HEK293 (cell line): ENCODE results near the gene FAM76A.

Source experiments
- CTCF ChIA-PET: fragments of 350-600 bp; formaldehyde crosslinking; extraction: SDS; loops from one replicate; lab custom pipeline; 2021; ENCODE audit warnings: antibody characterized with exemption; lab: Yijun Ruan, JAX
- POLR2A ChIA-PET: fragments of 300-600 bp; formaldehyde crosslinking; extraction: SDS; loops from one replicate; lab custom pipeline; 2020; ENCODE audit warnings: antibody characterized with exemption, inconsistent platforms; lab: Yijun Ruan, JAX
- H3K27ac ChIP-seq: fragments of 200-500 bp; sonication (Bioruptor generic); 2 replicates; pipeline ENCODE4 v1.5.1; 2014; ENCODE audit warnings: low read depth, low read length, control low read depth, inconsistent platforms; ENCODE audit errors: extremely low read depth
- H3K36me3 ChIP-seq, 2 experiments: fragments of 200-500 bp in 1 of 2; sonication (Bioruptor generic) in 1 of 2; 1 replicate in 1 of 2; 2 replicates in 1 of 2; pipeline ENCODE4 v1.5.1; 2014 to 2017; ENCODE audit warnings: inconsistent platforms in 2 of 2, low read length in 2 of 2; ENCODE audit not compliant: control insufficient read depth in 2 of 2, insufficient read depth in 1 of 2
- H3K4me1 ChIP-seq: fragments of 200-500 bp; sonication (Bioruptor generic); 2 replicates; pipeline ENCODE4 v1.5.1; 2014; ENCODE audit warnings: mild to moderate bottlenecking, low read length, inconsistent platforms; ENCODE audit not compliant: control insufficient read depth, insufficient read depth
- H3K4me3 ChIP-seq: 2 replicates; pipeline ENCODE4 v1.5.1; 2011; ENCODE audit warnings: low read depth, mild to moderate bottlenecking, control low read depth, low read length, moderate library complexity
- H3K9me3 ChIP-seq: fragments of 200-500 bp; sonication (Bioruptor generic); 2 replicates; pipeline ENCODE4 v1.5.1; 2014; ENCODE audit warnings: low read depth, low read length, inconsistent platforms; ENCODE audit not compliant: control insufficient read depth, insufficient read depth
- EGR2 ChIP-seq: fragments of 450-650 bp; formaldehyde crosslinking; IDR thresholded peaks from 2 replicates; pipeline ENCODE4 v1.5.1; 2016; ENCODE audit warnings: low read depth, missing biosample characterization, missing genetic modification characterization
- GFI1B ChIP-seq: fragments of 450-650 bp; formaldehyde crosslinking; IDR thresholded peaks from 2 replicates; pipeline ENCODE4 v1.5.1; 2016; ENCODE audit warnings: missing biosample characterization, missing genetic modification characterization
- IKZF3 ChIP-seq: fragments of 450-650 bp; IDR thresholded peaks from 2 replicates; pipeline ENCODE4 v1.5.0; 2018; ENCODE audit warnings: missing biosample characterization, mild to moderate bottlenecking, missing genetic modification characterization, moderate library complexity
- PRDM1 ChIP-seq: fragments of 450-650 bp; formaldehyde crosslinking; IDR thresholded peaks from 2 replicates; pipeline ENCODE4; 2016; ENCODE audit warnings: missing biosample characterization, missing genetic modification characterization
- PRDM6 ChIP-seq: fragments of 450-650 bp; formaldehyde crosslinking; IDR thresholded peaks from 2 replicates; pipeline ENCODE4 v1.5.1; 2017; ENCODE audit warnings: missing biosample characterization, missing genetic modification characterization
- SALL2 ChIP-seq: fragments of 450-650 bp; formaldehyde crosslinking; IDR thresholded peaks from 2 replicates; pipeline ENCODE4 v1.5.0; 2017; ENCODE audit warnings: missing biosample characterization, mild to moderate bottlenecking, missing genetic modification characterization, borderline replicate concordance
- SCRT2 ChIP-seq: fragments of 450-650 bp; formaldehyde crosslinking; IDR thresholded peaks from 2 replicates; pipeline ENCODE4 v1.5.1; 2016; ENCODE audit warnings: missing biosample characterization, missing genetic modification characterization
- ZBTB17 ChIP-seq: fragments of 450-650 bp; formaldehyde crosslinking; IDR thresholded peaks from 2 replicates; pipeline ENCODE4 v1.5.1; 2016; ENCODE audit warnings: missing biosample characterization, missing genetic modification characterization
- ZNF140 ChIP-seq: fragments of 450-650 bp; formaldehyde crosslinking; IDR thresholded peaks from 2 replicates; pipeline ENCODE4 v1.5.1; 2016; ENCODE audit warnings: missing biosample characterization, missing genetic modification characterization
- ZNF146 ChIP-seq: fragments of 450-650 bp; formaldehyde crosslinking; IDR thresholded peaks from 2 replicates; pipeline ENCODE4 v1.5.1; 2016; ENCODE audit warnings: missing biosample characterization, missing genetic modification characterization
- ZNF2 ChIP-seq: fragments of 450-650 bp; formaldehyde crosslinking; IDR thresholded peaks from 2 replicates; pipeline ENCODE4 v1.5.1; 2016; ENCODE audit warnings: missing biosample characterization, missing genetic modification characterization
- ZNF274 ChIP-seq, 2 experiments: fragments of 200-500 bp in 1 of 2; fragments of 450-650 bp in 1 of 2; sonication (Bioruptor generic) in 1 of 2; formaldehyde crosslinking in 1 of 2; IDR thresholded peaks; 2 replicates each; pipeline versions ENCODE4 v1.5.1 to v1.6.1; 2014 to 2016; ENCODE audit warnings: borderline replicate concordance in 1 of 2, inconsistent platforms in 1 of 2, low read length in 1 of 2, missing biosample characterization in 1 of 2, missing genetic modification characterization in 1 of 2
- ZNF292 ChIP-seq: fragments of 450-650 bp; formaldehyde crosslinking; IDR thresholded peaks from 2 replicates; pipeline ENCODE4 v1.5.1; 2016; ENCODE audit warnings: low read depth, missing biosample characterization, missing genetic modification characterization, borderline replicate concordance
- ZNF324 ChIP-seq: fragments of 450-650 bp; formaldehyde crosslinking; IDR thresholded peaks from 2 replicates; pipeline ENCODE4 v1.5.1; 2016; ENCODE audit warnings: missing biosample characterization, missing genetic modification characterization
- ZNF416 ChIP-seq: fragments of 450-650 bp; formaldehyde crosslinking; IDR thresholded peaks from 2 replicates; pipeline ENCODE4 v1.5.1; 2016; ENCODE audit warnings: missing biosample characterization, missing genetic modification characterization
- ZNF426 ChIP-seq: fragments of 450-650 bp; formaldehyde crosslinking; IDR thresholded peaks from 2 replicates; pipeline ENCODE4 v1.5.1; 2017; ENCODE audit warnings: missing biosample characterization, missing genetic modification characterization, mild to moderate bottlenecking, inconsistent platforms, moderate library complexity
- ZNF518A ChIP-seq: fragments of 450-650 bp; formaldehyde crosslinking; conservative IDR thresholded peaks from 2 replicates; pipeline ENCODE4 v1.5.1; 2016; ENCODE audit warnings: low read depth, missing biosample characterization, missing genetic modification characterization
- ZNF558 ChIP-seq: fragments of 450-650 bp; formaldehyde crosslinking; IDR thresholded peaks from 2 replicates; pipeline ENCODE4 v1.5.1; 2016; ENCODE audit warnings: missing biosample characterization, missing genetic modification characterization
- ZNF580 ChIP-seq: fragments of 450-650 bp; formaldehyde crosslinking; IDR thresholded peaks from 2 replicates; pipeline ENCODE4 v1.5.1; 2016; ENCODE audit warnings: missing biosample characterization, missing genetic modification characterization
- ZNF585B ChIP-seq: fragments of 450-650 bp; formaldehyde crosslinking; IDR thresholded peaks from 2 replicates; pipeline ENCODE4 v1.5.1; 2016; ENCODE audit warnings: missing biosample characterization, missing genetic modification characterization
- ZNF626 ChIP-seq: fragments of 450-650 bp; sonication (Bioruptor Pico); formaldehyde crosslinking; IDR thresholded peaks from 2 replicates; pipeline ENCODE4 v1.5.1; 2018; ENCODE audit warnings: missing biosample characterization, missing genetic modification characterization, inconsistent platforms
- ZNF654 ChIP-seq: fragments of 450-650 bp; formaldehyde crosslinking; IDR thresholded peaks from 2 replicates; pipeline ENCODE4 v1.5.1; 2016; ENCODE audit warnings: low read depth, missing biosample characterization, missing genetic modification characterization
- ZNF660 ChIP-seq: fragments of 450-650 bp; IDR thresholded peaks from 2 replicates; pipeline ENCODE4 v1.5.1; 2018; ENCODE audit warnings: missing biosample characterization, mild to moderate bottlenecking, missing genetic modification characterization
- ZSCAN16 ChIP-seq: fragments of 450-650 bp; formaldehyde crosslinking; IDR thresholded peaks from 2 replicates; pipeline ENCODE4 v1.5.1; 2016; ENCODE audit warnings: missing biosample characterization, missing genetic modification characterization

Gene FAM76A

GRCh38 chr1:27763358-27763757 is 37.6 kb downstream of the FAM76A start (continued):
- TF ChIP-seq PRDM6 (tag by site-specific recombination) (no peak), ZBTB17 (0 out of 2 replicates have a peak, but pooled peaks have one; percentile 26), ZNF660 (tag by site-specific recombination) (no peak), ZNF426 (tag by site-specific recombination) (no peak)
- TF ChIP-seq, all 188 proteins: peak for 4

GRCh38 chr1:27770293-27770830 is 44.6 kb downstream of the FAM76A start:
- Histone ChIP-seq H3K9me3 (no peaks in the 10 kb centered on the region), H3K27ac (no peak overlapping the region)
- CTCF ChIA-PET: interaction anchor here (0.6 to 1.0 kb wide), 2 partner anchors 12 to 96 kb away, joined by 3 to 4 read pairs; no protein-coding TSS in a partner anchor
- 0 out of 2 replicates have a peak, but pooled peaks have one; percentile 23 for TF ChIP-seq SCRT2 (tag by site-specific recombination)
- TF ChIP-seq IKZF3 (tag by site-specific recombination): no peak
- TF ChIP-seq, all 188 proteins: peak for 1
- Histone ChIP-seq H3K4me1 (no peaks in the 10 kb centered on the region), H3K4me3 (no peak overlapping the region), H3K36me3 (no peaks in the 10 kb centered on the region; a peak in 1 of 3 replicates)
- POLR2A ChIA-PET: interaction anchor here (1.0 kb wide), 1 partner anchor 60 kb away, joined by 4 read pairs; the partner anchor contains the start of gene PPP1R8

- ChIA-PET POLR2A (interaction anchor here (0.6 to 3.4 kb wide), 38 partner anchors 9 to 907 kb away, joined by 3 to 73 read pairs (median 5); partner anchors contain the start of genes AHDC1, FAM76A, IFI6 and MAP3K6), CTCF (interaction anchor here (0.5 to 1.8 kb wide), 7 partner anchors 9 to 316 kb away, joined by 3 to 7 read pairs (median 4); partner anchors contain the start of genes EYA3 and FAM76A)
- peak overlapping the region; percentile 20 for H3K4me3 ChIP-seq
- H3K4me1 ChIP-seq: no peaks in the 10 kb centered on the region
- H3K9me3 ChIP-seq: no peaks in the 10 kb centered on the region
- H3K27ac ChIP-seq: peak overlapping the region; percentile 58
- H3K36me3 ChIP-seq: peaks cover 0 to 6% of the 10 kb centered on the region in 2 experiments; a peak in 2 of 3 replicates
- TF ChIP-seq EGR2 (tag by site-specific recombination) (no peak), ZNF146 (tag by site-specific recombination) (no peak), ZNF558 (tag by site-specific recombination) (0 out of 2 replicates have a peak, but pooled peaks have one; percentile 27), ZNF580 (tag by site-specific recombination) (0 out of 2 replicates have a peak, but pooled peaks have one; percentile 56), ZNF585B (tag by site-specific recombination) (no peak), ZNF324 (tag by site-specific recombination) (no peak), ZNF292 (tag by site-specific recombination) (no peak), SALL2 (tag by site-specific recombination) (no peak), ZNF140 (tag by site-specific recombination) (no peak), ZNF274 (IDR thresholded peaks at IDR 0.05; ENCODE audit: low read length) (no peak), ZNF274 (tag by site-specific recombination; IDR thresholded peaks at IDR 0.05; ENCODE audit: borderline replicate concordance) (peak; percentile 57; the same call in 1 of the 2 replicates), ZNF2 (tag by site-specific recombination) (0 out of 2 replicates have a peak, but pooled peaks have one; percentile 24), ZSCAN16 (no peak), ZNF626 (tag by site-specific recombination) (no peak), GFI1B (tag by site-specific recombination) (no peak), ZNF416 (tag by site-specific recombination) (no peak), ZNF654 (tag by site-specific recombination) (no peak), PRDM1 (no peak), ZNF518A (tag by site-specific recombination) (peak; percentile 71)
Measured at GRCh38 chr1:27772036-27772931, 46.5 kb downstream of the FAM76A start.
